Lower lobe of right lung (tissue), 2 donors: ENCODE results near the gene GALNT13. TPM values are rescaled to one million over a fixed set of nuclear protein-coding genes. Genes with fewer than 3 reads are reported as not detected.

Source experiments
- ATAC-seq, 2 donors: fragments of 200-7000 bp; cut with Tn5 transposase; one replicate each; pipeline ENCODE4 v1.9.1; 2020 to 2022; ENCODE audit warnings: mild to moderate bottlenecking in 2 of 2, moderate library complexity in 2 of 2
- DNase-seq: peaks from one replicate; pipeline ENCODE4 v3.0.0-alpha.2; 2020
- H3K27ac ChIP-seq: fragments of 200-600 bp; one replicate; pipeline ENCODE4 v1.8.0; 2022
- H3K27me3 ChIP-seq: fragments of 200-600 bp; one replicate; pipeline ENCODE4 v1.8.0; 2022; ENCODE audit warnings: low read depth
- H3K36me3 ChIP-seq: fragments of 200-600 bp; one replicate; pipeline ENCODE4 v1.8.0; 2022; ENCODE audit warnings: mild to moderate bottlenecking
- H3K4me1 ChIP-seq: fragments of 200-600 bp; one replicate; pipeline ENCODE4 v1.8.0; 2022
- H3K4me3 ChIP-seq: fragments of 200-600 bp; one replicate; pipeline ENCODE4 v1.8.0; 2022; ENCODE audit warnings: mild to moderate bottlenecking
- H3K9me3 ChIP-seq: fragments of 200-600 bp; one replicate; pipeline ENCODE4 v1.8.0; 2022
- CTCF ChIP-seq: fragments of 200-600 bp; IDR thresholded peaks from one replicate; pipeline ENCODE4 v1.8.0; 2022; ENCODE audit warnings: antibody characterized with exemption, mild to moderate bottlenecking
- intact Hi-C: fragments of 100-400 bp; cut with DNase I; formaldehyde crosslinking; loops from one replicate; pipeline ENCODE4 v1.11.0; 2022
- total RNA-seq: library from RNA; stranded (reverse); fragmentation: NEBNext Ultra II Directional; extraction: Animal tissue kit (Norgen Biotek cat#: 25700); gene quantifications from one replicate; pipeline ENCODE4 v1.2.1, GENCODE V29; 2021
- donor health status: DM: no; HTN: yes; CAD: no; lungs with severe emphysema.

GALNT13 gene
- total RNA-seq, 1 donor from 2014 or later: 2.4 TPM

- DNase-seq (no peak), ATAC-seq (no peak)
- no peak overlapping the region for H3K27ac ChIP-seq
- no peak overlapping the region for H3K4me3 ChIP-seq
- intact Hi-C loops: no loop called here
- H3K9me3 ChIP-seq: no peaks in the 10 kb centered on the region
- TF ChIP-seq CTCF: no peak
- H3K36me3 ChIP-seq: no peaks in the 10 kb centered on the region
- H3K4me1 ChIP-seq: no peaks in the 10 kb centered on the region
- no peaks in the 10 kb centered on the region for H3K27me3 ChIP-seq
These were observed 434.7 kb downstream of the GALNT13 start for GRCh38 chr2:154306266-154306970.

GRCh38 chr2:154307007-154307406 is 435.3 kb downstream of the GALNT13 start:
- Histone ChIP-seq H3K27ac (no peak overlapping the region), H3K9me3 (no peaks in the 10 kb centered on the region), H3K27me3 (no peaks in the 10 kb centered on the region), H3K4me3 (no peak overlapping the region), H3K4me1 (no peaks in the 10 kb centered on the region), H3K36me3 (no peaks in the 10 kb centered on the region)
- intact Hi-C loops: no loop called here
- no peak for TF ChIP-seq CTCF
- ATAC-seq (no peak), DNase-seq (no peak)

GRCh38 chr2:154324601-154325000 is 452.9 kb downstream of the GALNT13 start:
- Histone ChIP-seq H3K4me3 (no peak overlapping the region), H3K27ac (no peak overlapping the region), H3K4me1 (no peaks in the 10 kb centered on the region), H3K36me3 (no peaks in the 10 kb centered on the region), H3K9me3 (no peaks in the 10 kb centered on the region), H3K27me3 (no peaks in the 10 kb centered on the region)
- TF ChIP-seq CTCF: no peak
- ATAC-seq (no peak), DNase-seq (no peak)
- intact Hi-C loops: no loop called here

GRCh38 chr2:154329510-154329909 is 457.8 kb downstream of the GALNT13 start:
- no peak for DNase-seq
- H3K27ac ChIP-seq: no peak overlapping the region
- no peaks in the 10 kb centered on the region for H3K9me3 ChIP-seq
- H3K36me3 ChIP-seq: no peaks in the 10 kb centered on the region
- H3K4me3 ChIP-seq: no peak overlapping the region
- no peaks in the 10 kb centered on the region for H3K27me3 ChIP-seq
- ATAC-seq: no peak
- H3K4me1 ChIP-seq: no peaks in the 10 kb centered on the region
- intact Hi-C loops: no loop called here
- TF ChIP-seq CTCF: no peak

- Histone ChIP-seq H3K36me3 (no peaks in the 10 kb centered on the region), H3K4me3 (no peak overlapping the region), H3K27me3 (no peaks in the 10 kb centered on the region), H3K27ac (no peak overlapping the region), H3K4me1 (no peaks in the 10 kb centered on the region), H3K9me3 (no peaks in the 10 kb centered on the region)
- ATAC-seq: no peak
- no peak for DNase-seq
- intact Hi-C loops: no loop called here
- no peak for TF ChIP-seq CTCF
These were observed 460.1 kb downstream of the GALNT13 start for GRCh38 chr2:154331784-154332183.
